RPMI7951 (cell line): Measurements from ENCODE around the gene SLC12A4. TPM values are rescaled to one million over a fixed set of nuclear protein-coding genes. Genes with fewer than 3 reads are reported as not detected.
"Not testable (repeated sequence)": the region's sequence is repeated elsewhere in the genome, so short reads cannot be mapped to it uniquely, and the experiment has no call there.

Source experiments
- DNase-seq: peaks from one replicate; pipeline ENCODE4 v3.0.0-alpha.2; 2012; ENCODE audit warnings: low read depth
- total RNA-seq: library from RNA; depleted of rRNA; stranded (reverse); fragments of >200 nt; shearing (Covaris generic); gene quantifications from 2 replicates; pipeline ENCODE4 v1.2.3, GENCODE V29; 2014

SLC12A4 gene
- total RNA-seq, 1 experiment from 2014 or later: 37.0 TPM

- peak; percentile 70 for DNase-seq
These were observed 19.2 kb upstream of the SLC12A4 start for GRCh38 chr16:67987460-67988160.

GRCh38 chr16:67986949-67987348, 18.5 kb upstream of the SLC12A4 start:
- no peak for DNase-seq

DNA sequence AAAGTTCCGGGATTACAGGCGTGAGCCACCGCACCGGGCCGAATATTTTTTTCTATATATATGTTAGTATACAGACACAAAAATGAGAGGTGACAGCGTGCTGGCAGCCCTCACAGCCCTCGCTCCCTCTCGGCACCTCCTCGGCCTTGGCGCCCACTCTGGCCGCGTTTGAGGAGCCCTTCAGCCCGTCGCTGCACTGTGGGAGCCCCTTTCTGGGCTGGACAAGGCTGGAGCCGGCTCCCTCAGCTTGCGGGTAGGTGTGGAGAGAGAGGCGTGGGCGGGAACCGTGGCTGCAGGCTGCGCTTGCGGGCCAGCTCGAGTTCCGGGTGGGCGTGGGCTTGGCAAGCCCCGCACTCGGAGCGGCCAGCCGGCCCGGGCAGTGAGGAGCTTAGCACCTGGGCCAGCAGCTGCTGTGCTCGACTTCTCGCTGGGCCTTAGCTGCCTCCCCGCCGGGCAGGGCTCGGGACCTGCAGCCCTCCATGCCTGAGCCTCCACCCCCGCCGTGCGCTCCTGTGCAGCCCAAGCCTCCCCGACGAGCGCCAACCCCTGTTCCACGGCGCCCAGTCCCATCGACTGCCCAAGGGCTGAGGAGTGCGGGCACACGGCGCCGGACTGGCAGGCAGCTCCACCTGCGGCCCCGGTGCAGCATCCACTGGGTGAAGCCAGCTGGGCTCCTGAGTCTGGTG, 13.7 kb upstream of the SLC12A4 start:
- no peak for DNase-seq

DNA sequence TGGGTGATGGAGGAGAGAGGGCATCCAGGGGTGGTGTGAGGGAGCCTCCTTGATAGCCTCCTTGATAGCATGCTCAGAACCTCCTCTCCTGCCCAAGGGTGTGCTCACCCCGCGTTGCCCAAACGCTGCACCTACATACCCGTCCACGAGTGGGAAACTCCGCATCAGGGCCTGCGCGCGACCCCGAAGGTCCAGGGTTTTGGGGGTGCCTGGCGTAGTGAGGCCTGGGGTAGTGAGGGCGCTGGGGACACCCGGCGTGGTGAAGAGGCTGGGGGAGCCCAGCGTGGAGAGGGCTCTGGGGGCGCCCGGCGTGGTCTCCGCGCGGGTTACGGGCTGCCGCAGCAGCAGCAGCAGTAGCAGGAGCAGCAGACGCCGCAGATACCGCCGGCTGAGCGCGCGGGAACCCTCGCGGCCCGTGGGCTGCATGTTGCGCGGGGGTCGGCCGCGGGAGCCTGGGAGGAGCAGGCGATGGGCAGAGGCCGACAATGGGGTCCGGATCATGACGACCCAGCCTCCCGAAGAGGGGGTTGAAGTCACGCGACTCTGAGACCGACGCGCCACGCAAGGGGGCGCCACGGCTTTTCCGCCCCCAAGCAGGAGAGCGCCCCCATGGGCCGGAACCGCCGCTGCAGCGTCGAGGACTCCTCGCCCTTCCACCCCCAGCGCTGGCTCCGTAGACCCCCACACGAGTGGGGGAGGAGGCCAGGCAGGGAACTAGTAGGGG, 11.7 kb upstream of the SLC12A4 start, which contains the start of gene DPEP3:
DPEP3 (minus strand) TSS at position 545 of the 724 bp plus-strand sequence; CDS start at position 426, 119 bp downstream.
- DNase-seq: no peak

DNA sequence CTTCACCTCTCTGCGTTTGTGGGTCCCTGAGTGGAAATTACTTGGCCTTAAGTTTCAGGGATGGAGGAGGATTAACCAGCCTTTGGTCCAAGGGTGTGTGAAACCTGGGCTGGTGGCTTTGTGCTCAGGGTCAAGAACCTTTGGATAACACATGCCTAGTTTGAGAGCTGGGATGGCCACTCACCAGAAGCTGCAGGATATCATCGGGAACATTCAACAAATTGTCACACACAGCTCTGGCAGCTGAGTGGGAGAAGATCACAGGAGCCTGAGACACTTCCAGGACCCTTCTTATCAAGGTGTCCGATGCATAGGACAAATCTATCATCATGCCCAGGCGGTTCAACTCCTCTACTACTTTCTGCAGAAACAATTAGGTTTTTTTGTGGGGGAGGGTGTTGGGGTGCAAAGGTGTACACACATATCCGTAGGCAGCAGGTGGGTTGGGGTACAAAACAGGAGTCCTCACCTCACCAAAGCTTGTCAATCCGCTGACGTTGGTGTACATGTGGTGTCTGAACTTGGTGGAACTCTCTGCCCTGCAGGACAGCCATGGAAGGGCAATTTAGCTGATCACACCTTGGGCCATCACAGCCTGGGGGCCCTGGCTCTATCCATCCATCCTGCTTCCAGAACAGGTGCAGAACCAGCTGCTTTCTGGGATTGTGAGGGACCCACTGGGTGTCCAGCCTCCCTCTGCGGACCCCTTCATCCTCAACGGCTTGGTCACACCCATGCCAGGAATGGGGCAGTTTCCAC, 9.2 kb upstream of the SLC12A4 start:
- no peak for DNase-seq

DNA sequence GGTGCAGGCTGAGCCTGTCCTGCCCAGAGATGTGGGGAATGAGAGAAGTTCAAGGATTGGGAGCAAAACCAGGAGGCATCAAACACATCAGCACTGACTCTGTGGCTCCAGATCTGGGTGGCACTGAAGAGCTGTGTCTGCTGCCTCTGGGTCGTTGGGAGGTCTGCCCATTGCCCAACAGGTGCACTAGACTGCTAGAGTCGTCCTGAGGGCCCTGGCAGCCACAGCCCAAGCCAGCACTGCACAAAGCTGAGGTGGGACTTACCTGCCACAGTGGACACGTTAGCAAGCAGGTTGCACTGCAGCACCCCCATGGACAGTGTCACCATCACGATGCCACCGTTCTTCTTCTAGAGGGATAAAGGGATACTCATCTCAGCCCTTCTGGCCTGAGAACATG, 8.6 kb upstream of the SLC12A4 start:
- DNase-seq: no peak

GRCh38 chr16:67976205-67976604, 7.8 kb upstream of the SLC12A4 start:
- DNase-seq: no peak

GRCh38 chr16:67975321-67976105, 7.1 kb upstream of the SLC12A4 start:
- no peak for DNase-seq

- DNase-seq: not testable (repeated sequence)
These were observed 3.8 kb upstream of the SLC12A4 start for GRCh38 chr16:67972285-67972684.

GRCh38 chr16:67971111-67971510, 2.7 kb upstream of the SLC12A4 start:
- no peak for DNase-seq

DNA sequence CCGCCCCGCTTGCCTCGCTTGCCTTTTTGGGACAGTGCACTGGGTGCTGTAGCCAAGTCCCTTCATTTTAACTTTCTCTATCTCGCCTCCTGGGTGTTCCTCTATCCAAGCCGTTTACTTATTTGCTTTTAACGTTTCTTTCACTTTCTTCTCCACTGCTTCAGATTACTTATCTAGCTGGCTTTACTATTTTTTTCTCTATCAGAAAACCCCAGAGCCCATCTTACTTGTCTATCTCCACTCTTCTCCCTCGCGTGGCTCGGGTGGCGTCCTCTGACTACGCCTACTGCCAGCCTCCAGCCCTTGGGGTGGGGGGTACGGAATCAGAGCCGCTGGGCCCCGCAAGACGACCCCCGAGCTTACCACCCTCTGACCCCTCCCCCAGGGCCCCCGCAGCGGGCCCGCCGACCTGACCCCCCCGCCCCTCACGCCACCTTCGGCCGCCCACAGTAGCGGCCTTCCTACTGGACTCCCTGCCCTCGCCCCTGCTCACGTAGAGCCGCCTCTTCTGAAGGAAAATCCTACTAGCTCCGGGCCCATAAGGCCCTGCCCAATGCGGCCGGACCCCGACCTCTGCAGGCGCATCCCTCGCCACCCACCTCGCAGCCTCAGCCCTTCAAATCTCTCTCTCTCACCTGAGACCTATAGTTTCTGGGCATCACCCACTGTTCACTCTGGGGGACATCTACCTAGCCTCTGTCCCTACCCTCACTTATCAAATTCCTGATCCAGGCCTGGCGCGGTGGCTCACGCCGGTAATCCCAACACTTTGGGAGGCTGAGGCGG, 1.0 kb upstream of the SLC12A4 start:
- no peak for DNase-seq

DNA sequence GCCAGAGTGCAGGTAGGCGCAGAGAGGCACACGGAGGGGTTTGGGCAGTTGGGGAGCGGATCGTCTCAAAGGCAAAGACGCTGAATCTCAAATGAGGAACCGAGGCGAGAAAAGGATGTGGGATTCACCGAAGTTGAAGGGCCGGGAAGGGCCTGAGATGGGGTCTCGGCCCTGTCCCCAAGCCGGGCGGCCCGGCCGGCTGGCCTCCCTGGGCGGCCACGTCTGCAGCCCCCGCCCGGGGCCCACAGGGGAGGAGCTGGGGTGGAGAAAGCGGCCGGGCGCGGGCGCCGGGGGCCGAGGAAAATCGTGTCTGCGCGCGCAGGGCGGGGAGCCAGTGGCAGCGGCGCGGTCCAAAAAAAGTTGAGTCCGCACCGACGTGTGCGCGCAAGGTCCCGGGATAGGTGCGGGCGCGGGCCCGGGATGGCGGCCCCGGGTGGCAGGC, 458 bp downstream of the SLC12A4 start:
- DNase-seq: peak; percentile 47

DNA sequence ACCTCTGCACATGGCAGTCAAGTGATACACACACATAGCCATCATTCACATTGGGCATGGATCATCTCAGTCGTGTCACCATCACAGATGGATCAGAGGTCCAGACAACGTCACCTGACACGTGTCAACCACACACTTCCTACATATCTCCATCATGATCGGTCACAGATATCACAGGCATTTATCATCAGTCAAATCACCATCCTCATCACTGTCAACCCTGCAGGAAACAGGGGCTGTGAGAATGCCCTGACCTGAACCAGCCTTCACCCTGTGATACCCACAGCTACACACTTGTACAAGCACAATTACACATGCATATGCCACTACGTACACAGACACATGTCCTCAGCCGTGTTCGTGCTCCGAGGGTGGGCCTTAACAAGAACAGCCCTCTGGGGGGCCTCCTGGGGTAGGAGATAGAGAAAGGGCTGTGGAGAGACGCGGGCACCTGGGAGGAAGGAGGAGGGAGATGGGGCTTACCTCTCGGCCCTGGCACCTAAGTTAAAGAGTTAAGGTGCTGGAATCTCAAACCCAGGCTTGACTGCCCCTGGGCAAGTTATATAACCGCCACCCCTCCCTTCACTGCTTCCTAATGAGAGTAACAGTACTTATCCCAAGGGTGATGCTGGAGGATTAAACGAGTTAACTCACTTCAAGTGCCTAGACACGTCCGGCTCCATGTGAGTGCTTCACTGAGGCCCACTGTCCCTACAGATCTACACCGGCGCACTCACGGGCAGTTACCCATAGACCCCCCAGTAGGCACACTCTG, 1.1 kb downstream of the SLC12A4 start:
- peak; percentile 45 for DNase-seq

DNA sequence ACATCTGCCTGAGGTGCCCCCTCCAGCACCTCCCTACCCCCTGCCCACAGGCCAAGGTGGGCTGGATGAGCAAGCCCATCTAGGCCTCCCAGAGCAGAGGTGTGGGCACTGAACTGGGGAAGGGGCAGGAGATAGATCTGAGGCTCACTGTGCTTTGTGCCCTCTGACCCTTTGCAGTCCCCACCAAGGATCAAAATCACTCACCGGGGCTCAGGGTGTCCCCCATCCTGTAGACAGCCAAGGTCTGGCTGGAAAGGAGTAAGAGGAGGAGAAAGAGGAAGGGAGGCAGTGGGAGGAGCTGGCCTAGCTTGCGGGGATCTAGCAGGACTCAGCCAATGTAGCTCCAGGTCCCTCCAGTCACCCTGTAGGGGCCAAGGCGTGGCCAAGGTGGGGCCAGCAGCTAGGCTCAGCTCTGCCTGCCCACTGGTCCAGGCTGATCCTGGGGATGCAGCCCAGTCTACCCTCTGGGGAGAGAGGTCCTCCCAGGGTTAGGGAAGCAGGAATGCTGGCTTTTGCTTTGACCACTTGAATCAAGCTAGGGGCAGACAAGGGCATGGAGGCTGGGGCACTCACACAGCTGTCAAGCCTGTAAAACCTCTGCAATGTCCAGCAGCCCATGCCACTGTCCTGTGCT, 1.8 kb downstream of the SLC12A4 start:
- DNase-seq: peak; percentile 36

GRCh38 chr16:67965668-67966548, 2.5 kb downstream of the SLC12A4 start:
- DNase-seq: no peak

- no peak for DNase-seq
These were observed 3.8 kb downstream of the SLC12A4 start for GRCh38 chr16:67964477-67965131.

- DNase-seq: no peak
These were observed 4.6 kb downstream of the SLC12A4 start for GRCh38 chr16:67963662-67964321.
